Suprapubic skin (tissue), 4 donors: ENCODE measurements around the gene OR8H1. TPM values are rescaled to one million over a fixed set of nuclear protein-coding genes. Genes with fewer than 3 reads are reported as not detected.

Experiments used
- DNase-seq, 2 donors: peaks; one replicate each; pipeline ENCODE4 v3.0.0-alpha.2; 2019; ENCODE audit warnings: low spot score in 2 of 2
- H3K27ac ChIP-seq: fragments of 200-600 bp; sonication (generic); one replicate; pipeline ENCODE4 v1.5.1; 2019
- H3K27me3 ChIP-seq: fragments of 200-600 bp; sonication (generic); one replicate; pipeline ENCODE4 v1.5.1; 2019
- H3K36me3 ChIP-seq: fragments of 200-600 bp; sonication (generic); one replicate; pipeline ENCODE4 v1.5.1; 2019
- H3K4me1 ChIP-seq: fragments of 200-600 bp; sonication (generic); one replicate; pipeline ENCODE4 v1.5.1; 2019
- H3K4me3 ChIP-seq: fragments of 200-600 bp; sonication (generic); one replicate; pipeline ENCODE4 v1.5.1; 2019; ENCODE audit warnings: mild to moderate bottlenecking
- H3K9me3 ChIP-seq: fragments of 200-600 bp; sonication (generic); one replicate; pipeline ENCODE4 v1.5.1; 2019
- CTCF ChIP-seq, 2 donors: fragments of 200-600 bp in 1 of 2; fragments of 450-650 bp in 1 of 2; sonication (generic) in 1 of 2; IDR thresholded peaks; one replicate each; pipeline ENCODE4 v1.5.1; 2016 to 2019; ENCODE audit warnings: antibody characterized with exemption in 2 of 2, mild to moderate bottlenecking in 1 of 2, moderate library complexity in 1 of 2
- EP300 ChIP-seq: sonication (generic); formaldehyde crosslinking; IDR thresholded peaks from one replicate; pipeline ENCODE4 v1.6.1; 2017; ENCODE audit warnings: antibody characterized with exemption
- POLR2A ChIP-seq, 2 donors: fragments of 450-650 bp; IDR thresholded peaks; one replicate each; pipeline ENCODE4 v1.6.1; 2017; ENCODE audit warnings: antibody characterized with exemption in 2 of 2, mild to moderate bottlenecking in 2 of 2, moderate library complexity in 2 of 2
- POLR2AphosphoS5 ChIP-seq, 3 donors: sonication (generic); formaldehyde crosslinking; IDR thresholded peaks; one replicate each; pipeline ENCODE4 v1.6.1; 2017; ENCODE audit warnings: antibody characterized with exemption in 3 of 3
- WGBS: methylation state at CpG from one replicate; pipeline ENCODE4 v1.1.5; 2018; 5-methylcytosine and 5-hydroxymethylcytosine counted together
- total RNA-seq, 4 donors: library from RNA; depleted of rRNA; stranded (reverse); fragments of >200 nt; gene quantifications; one replicate each; pipeline ENCODE4 v1.1.0, GENCODE V29; 2016

The OR8H1 gene
- total RNA-seq, 4 donors from 2014 or later, result not detected

- H3K36me3 ChIP-seq, result no peaks in the 10 kb centered on the region
- WGBS, result 97% methylated on average over 3 of the region's 3 CpGs
- H3K4me1 ChIP-seq, result no peaks in the 10 kb centered on the region
- TF ChIP-seq EP300, result no peak
- TF ChIP-seq POLR2AphosphoS5 (IDR thresholded peaks at IDR 0.05), result no peak
- TF ChIP-seq POLR2A (IDR thresholded peaks at IDR 0.05), result no peak
- no peak for TF ChIP-seq CTCF (IDR thresholded peaks at IDR 0.05)
- no peak overlapping the region for H3K4me3 ChIP-seq
- H3K27ac ChIP-seq, result no peak overlapping the region
- H3K27me3 ChIP-seq, result no peaks in the 10 kb centered on the region
- DNase-seq, result no peak
- no peaks in the 10 kb centered on the region for H3K9me3 ChIP-seq
Observed at GRCh38 chr11:56307836-56308235, 15.8 kb upstream of the OR8H1 start.

- no peaks in the 10 kb centered on the region for H3K9me3 ChIP-seq
- no peak overlapping the region for H3K27ac ChIP-seq
- WGBS, result 80% methylated on average over 4 of the region's 4 CpGs
- no peak for TF ChIP-seq EP300
- TF ChIP-seq POLR2AphosphoS5 (IDR thresholded peaks at IDR 0.05), result no peak
- no peak for TF ChIP-seq CTCF (IDR thresholded peaks at IDR 0.05)
- TF ChIP-seq POLR2A (IDR thresholded peaks at IDR 0.05), result no peak
- no peak for DNase-seq
- H3K36me3 ChIP-seq, result no peaks in the 10 kb centered on the region
- no peaks in the 10 kb centered on the region for H3K4me1 ChIP-seq
- no peaks in the 10 kb centered on the region for H3K27me3 ChIP-seq
- no peak overlapping the region for H3K4me3 ChIP-seq
Observed at GRCh38 chr11:56296898-56297297, 4.8 kb upstream of the OR8H1 start.

- no peak for DNase-seq
- Histone ChIP-seq H3K4me3 (no peak within 1 kb of the TSS), H3K27me3 (no peaks in the 10 kb centered on the region), H3K4me1 (no peaks in the 10 kb centered on the region), H3K27ac (no peak within 1 kb of the TSS), H3K36me3 (no peaks in the 10 kb centered on the region), H3K9me3 (no peaks in the 10 kb centered on the region)
- TF ChIP-seq CTCF (IDR thresholded peaks at IDR 0.05) (no peak), POLR2AphosphoS5 (IDR thresholded peaks at IDR 0.05) (no peak), EP300 (no peak), POLR2A (IDR thresholded peaks at IDR 0.05) (no peak)
Observed at GRCh38 chr11:56273854-56274253, 18.2 kb downstream of the OR8H1 start, which contains the start of gene OR5T1. TSS of gene OR5T1 (plus strand) at chr11:56274154. CDS start at chr11:56275639, 1,485 bp downstream.

GRCh38 chr11:56271092-56271491 is 21.0 kb downstream of the OR8H1 start:
- no peak overlapping the region for H3K27ac ChIP-seq
- TF ChIP-seq CTCF (IDR thresholded peaks at IDR 0.05), result no peak
- no peak for TF ChIP-seq EP300
- TF ChIP-seq POLR2A (IDR thresholded peaks at IDR 0.05), result no peak
- TF ChIP-seq POLR2AphosphoS5 (IDR thresholded peaks at IDR 0.05), result no peak
- no peak for DNase-seq
- no peaks in the 10 kb centered on the region for H3K27me3 ChIP-seq
- peaks cover 6% of the 10 kb centered on the region for H3K9me3 ChIP-seq
- no peaks in the 10 kb centered on the region for H3K36me3 ChIP-seq
- 47% methylated on average over 3 of the region's 3 CpGs for WGBS
- no peaks in the 10 kb centered on the region for H3K4me1 ChIP-seq
- H3K4me3 ChIP-seq, result no peak overlapping the region

GRCh38 chr11:56251954-56252353 is 40.1 kb downstream of the OR8H1 start, which contains the start of gene OR5T3:
TSS of gene OR5T3 (plus strand) at chr11:56252254. CDS start at chr11:56252254, 0 bp downstream.
- no peak within 1 kb of the TSS for H3K27ac ChIP-seq
- no peak for TF ChIP-seq EP300
- no peak for TF ChIP-seq POLR2A (IDR thresholded peaks at IDR 0.05)
- no peak for TF ChIP-seq POLR2AphosphoS5 (IDR thresholded peaks at IDR 0.05)
- TF ChIP-seq CTCF (IDR thresholded peaks at IDR 0.05), result no peak

More at GRCh38 chr11:56251954-56252353, 40.1 kb downstream of the OR8H1 start, which contains the start of gene OR5T3:
- no peaks in the 10 kb centered on the region for H3K36me3 ChIP-seq
- no peaks in the 10 kb centered on the region for H3K4me1 ChIP-seq
- H3K4me3 ChIP-seq, result no peak within 1 kb of the TSS
- no peak for DNase-seq
- no peaks in the 10 kb centered on the region for H3K9me3 ChIP-seq
- H3K27me3 ChIP-seq, result no peaks in the 10 kb centered on the region

Other genes with a start within 250 kb of the OR8H1 start
- gene OR8I2, start 198.9 kb downstream of the OR8H1 start, total RNA-seq, result not detected
- not detected for gene OR8H2, start 188.6 kb downstream of the OR8H1 start, total RNA-seq
- not detected for gene OR8H3, start 169.9 kb downstream of the OR8H1 start, total RNA-seq
- gene OR8J3, start 152.1 kb downstream of the OR8H1 start, total RNA-seq, result not detected
- not detected for gene OR8K5, start 131.9 kb downstream of the OR8H1 start, total RNA-seq
- not detected for gene OR5J2, start 115.6 kb downstream of the OR8H1 start, total RNA-seq
- gene OR5T2, start 58.0 kb downstream of the OR8H1 start, total RNA-seq, result not detected
- gene OR5T3, start 40.0 kb downstream of the OR8H1 start, total RNA-seq, result not detected
- not detected for gene OR5T1, start 18.1 kb downstream of the OR8H1 start, total RNA-seq
- gene OR8K3, start 22.9 kb upstream of the OR8H1 start, total RNA-seq, result not detected
- not detected for gene OR8K1, start 53.8 kb upstream of the OR8H1 start, total RNA-seq
- gene OR8J1, start 62.0 kb upstream of the OR8H1 start, total RNA-seq, result not detected
- gene OR8U1, start 83.4 kb upstream of the OR8H1 start, total RNA-seq, result not detected
- not detected for gene OR5AL1, start 120.4 kb upstream of the OR8H1 start, total RNA-seq
- gene OR5M3, start 181.1 kb upstream of the OR8H1 start, total RNA-seq, result not detected
- not detected for gene OR5M8, start 199.1 kb upstream of the OR8H1 start, total RNA-seq